Activated T-cell treated with anti-CD3 and anti-CD28 coated beads, Interleukin-2, amount 50 U/mL, for 24 hours (primary cell): ENCODE data around the gene RTN4RL1.

Experiments used
- DNase-seq: peaks from one replicate; pipeline ENCODE4 v3.0.0-alpha.2; 2020
- H3K27ac Mint-ChIP-seq: 2 replicates; pipeline ENCODE4 v1.8.0; 2020; ENCODE audit warnings: mild to moderate bottlenecking, mixed read lengths
- H3K27me3 Mint-ChIP-seq: 2 replicates; pipeline ENCODE4 v1.8.0; 2020; ENCODE audit warnings: mixed read lengths
- H3K36me3 Mint-ChIP-seq: 2 replicates; pipeline ENCODE4 v1.8.0; 2020; ENCODE audit warnings: low read depth, mixed read lengths
- H3K4me1 Mint-ChIP-seq: 2 replicates; pipeline ENCODE4 v1.8.0; 2020; ENCODE audit warnings: low read depth, mixed read lengths
- H3K4me3 Mint-ChIP-seq: 2 replicates; pipeline ENCODE4 v1.8.0; 2020; ENCODE audit warnings: mild to moderate bottlenecking, moderate library complexity, mixed read lengths
- H3K9me3 Mint-ChIP-seq: 2 replicates; pipeline ENCODE4 v1.8.0; 2020; ENCODE audit warnings: mixed read lengths

RTN4RL1 gene

DNA sequence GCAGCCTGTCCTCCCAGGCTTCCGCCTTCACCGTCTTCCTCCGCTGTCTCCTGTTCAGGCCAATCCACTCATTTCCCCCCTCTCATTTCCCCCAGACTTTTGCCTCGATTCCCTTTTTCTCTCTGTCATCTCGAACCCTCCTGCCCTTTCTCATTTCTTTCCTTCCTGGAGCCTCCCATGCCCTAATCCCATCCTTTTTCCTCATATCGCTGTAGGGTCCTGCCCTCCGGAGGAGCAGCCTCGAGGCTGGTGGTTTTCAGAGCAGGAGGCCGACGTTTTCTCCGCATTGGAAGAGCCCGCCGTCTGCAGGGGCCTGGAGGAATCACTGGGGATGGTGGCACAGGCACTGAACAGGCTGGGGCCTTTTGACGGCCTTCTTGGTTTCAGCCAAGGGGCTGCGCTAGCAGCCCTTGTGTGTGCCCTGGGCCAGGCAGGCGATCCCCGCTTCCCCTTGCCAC, 17.3 kb upstream of the RTN4RL1 start:
- peak overlapping the region; percentile 88 for H3K4me3 Mint-ChIP-seq
- peaks cover 59% of the 10 kb centered on the region for H3K36me3 Mint-ChIP-seq
- H3K4me1 Mint-ChIP-seq = peaks cover 27% of the 10 kb centered on the region
- H3K27me3 Mint-ChIP-seq = no peaks in the 10 kb centered on the region
- DNase-seq = no peak
- peak overlapping the region; percentile 96 for H3K27ac Mint-ChIP-seq
- no peaks in the 10 kb centered on the region for H3K9me3 Mint-ChIP-seq

DNA sequence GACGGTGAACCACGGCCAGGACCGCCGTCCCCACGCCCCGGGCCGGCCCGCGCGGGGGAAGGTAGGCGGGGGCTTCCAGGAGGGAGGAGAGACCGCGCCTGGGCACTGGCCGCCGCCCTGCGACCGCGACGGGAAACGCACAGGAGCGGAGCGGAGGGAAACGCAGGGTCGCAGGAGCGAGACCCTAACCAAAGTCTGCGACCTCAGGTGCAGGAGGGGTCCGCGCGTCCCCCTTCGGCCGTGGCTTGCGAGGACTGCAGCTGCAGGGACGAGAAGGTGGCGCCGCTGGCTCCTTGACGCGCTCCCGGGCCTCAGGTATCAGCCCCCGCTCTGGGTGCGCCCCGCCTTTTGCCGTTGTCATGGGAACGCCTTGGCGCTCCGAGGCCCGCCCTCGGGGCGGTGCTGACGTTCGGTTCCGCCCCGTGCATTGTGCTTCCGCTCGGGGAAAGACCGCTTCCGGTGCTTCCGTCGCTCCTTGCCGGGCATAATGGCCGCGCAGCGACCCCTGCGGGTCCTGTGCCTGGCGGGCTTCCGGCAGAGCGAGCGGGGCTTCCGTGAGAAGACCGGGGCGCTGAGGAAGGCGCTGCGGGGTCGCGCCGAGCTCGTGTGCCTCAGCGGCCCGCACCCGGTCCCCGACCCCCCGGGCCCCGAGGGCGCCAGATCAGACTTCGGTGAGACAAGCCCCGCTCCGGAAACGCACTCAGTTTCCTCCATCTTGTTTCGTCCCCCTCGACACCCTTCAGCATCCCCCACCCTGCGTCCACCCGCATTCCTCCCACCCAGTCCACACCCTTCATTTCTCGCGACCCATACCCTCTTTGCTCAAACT, 16.6 kb upstream of the RTN4RL1 start, which contains the start of gene OVCA2:
Gene OVCA2 (plus strand): TSS at position 462 of the 829 bp plus-strand sequence. CDS start 26 bp downstream, at position 488.
- no peaks in the 10 kb centered on the region for H3K27me3 Mint-ChIP-seq
- no peaks in the 10 kb centered on the region for H3K9me3 Mint-ChIP-seq
- H3K4me3 Mint-ChIP-seq = peak within 1 kb of the TSS; percentile 88
- peaks cover 27% of the 10 kb centered on the region for H3K4me1 Mint-ChIP-seq
- H3K27ac Mint-ChIP-seq = peak within 1 kb of the TSS; percentile 96
- H3K36me3 Mint-ChIP-seq = peaks cover 65% of the 10 kb centered on the region
- peak; percentile 98 for DNase-seq

DNA sequence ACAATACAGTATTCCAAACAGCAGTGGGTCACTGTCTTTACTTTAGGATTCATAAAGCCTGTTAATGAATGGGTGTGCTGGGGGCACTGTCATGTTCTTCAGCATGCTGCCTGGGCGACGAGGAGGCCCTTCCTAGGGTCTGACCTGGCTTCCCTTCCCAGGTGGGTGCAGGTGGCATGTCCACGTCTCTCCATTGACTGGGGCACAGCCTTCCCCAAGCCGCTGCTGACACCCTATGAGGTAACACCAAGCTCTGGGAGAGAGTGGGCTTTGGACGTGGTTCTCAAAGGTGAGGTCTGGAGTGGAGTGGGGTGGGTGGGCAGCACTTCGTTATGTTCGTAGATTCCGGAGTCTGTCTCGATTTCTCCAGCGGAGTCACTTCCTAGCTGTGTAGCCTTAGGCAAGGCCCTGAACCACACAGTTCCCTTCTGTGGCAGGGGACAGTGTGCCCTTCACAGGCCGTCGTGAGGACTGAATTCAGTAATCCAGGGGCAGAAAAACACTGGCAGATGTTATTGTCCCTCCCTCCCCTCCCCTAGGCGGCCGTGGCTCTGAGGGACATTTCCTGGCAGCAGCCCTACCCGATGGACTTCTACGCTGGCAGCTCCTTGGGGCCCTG, 15.9 kb upstream of the RTN4RL1 start:
- H3K4me3 Mint-ChIP-seq = peak overlapping the region; percentile 88
- H3K27ac Mint-ChIP-seq = no peak overlapping the region
- H3K4me1 Mint-ChIP-seq = peaks cover 27% of the 10 kb centered on the region

DNA sequence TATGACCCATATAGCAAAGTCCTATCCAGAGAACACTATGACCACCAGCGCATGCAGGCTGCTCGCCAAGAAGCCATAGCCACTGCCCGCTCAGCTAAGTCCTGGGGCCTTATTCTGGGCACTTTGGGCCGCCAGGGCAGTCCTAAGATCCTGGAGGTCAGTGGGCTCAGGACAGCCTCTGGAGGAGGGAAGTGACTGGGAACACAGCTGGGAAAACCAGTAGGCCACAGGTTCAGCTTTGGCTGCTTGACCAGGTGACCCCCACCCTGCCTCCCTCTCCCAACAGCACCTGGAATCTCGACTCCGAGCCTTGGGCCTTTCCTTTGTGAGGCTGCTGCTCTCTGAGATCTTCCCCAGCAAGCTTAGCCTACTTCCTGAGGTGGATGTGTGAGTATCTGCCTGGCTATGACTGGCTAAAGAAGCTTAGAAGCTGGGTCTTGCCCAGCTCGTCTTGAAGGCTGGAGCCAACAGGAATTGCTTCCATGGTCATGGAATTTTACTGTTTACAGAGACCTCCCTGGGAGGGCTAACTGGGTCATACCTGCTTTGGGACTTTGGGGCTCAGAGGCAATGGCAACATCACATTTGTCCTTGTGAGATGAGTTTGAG, 15.2 kb upstream of the RTN4RL1 start:
- Mint-ChIP-seq H3K4me1 (peaks cover 27% of the 10 kb centered on the region), H3K27ac (peak overlapping the region; percentile 22), H3K27me3 (no peaks in the 10 kb centered on the region), H3K4me3 (no peak overlapping the region), H3K9me3 (no peaks in the 10 kb centered on the region), H3K36me3 (peaks cover 76% of the 10 kb centered on the region)
- no peak for DNase-seq

More for the DNA sequence above, 15.9 kb upstream of the RTN4RL1 start:
- Mint-ChIP-seq H3K27me3 (no peaks in the 10 kb centered on the region), H3K9me3 (no peaks in the 10 kb centered on the region), H3K36me3 (peaks cover 72% of the 10 kb centered on the region)
- no peak for DNase-seq

DNA sequence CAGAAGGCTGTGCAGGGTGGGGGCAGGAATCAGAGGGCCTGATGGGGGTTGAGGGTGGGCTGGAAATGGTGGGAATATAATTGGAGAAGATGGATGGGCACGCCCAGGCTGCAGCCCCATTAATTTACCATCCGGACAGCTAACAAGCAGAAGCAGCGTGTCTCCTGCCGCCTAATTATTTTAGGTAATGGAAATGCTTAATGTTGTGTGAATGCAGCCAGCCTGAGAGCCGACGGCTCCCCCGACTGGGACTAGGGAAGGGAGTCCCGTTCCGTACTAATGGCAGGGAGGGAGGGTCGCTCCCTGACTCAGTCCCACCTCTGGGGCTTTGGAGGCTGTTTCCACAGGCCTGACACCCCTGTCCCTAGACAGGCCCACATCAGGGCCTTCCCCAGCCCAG, 12.0 kb upstream of the RTN4RL1 start:
- H3K4me1 Mint-ChIP-seq = peaks cover 16% of the 10 kb centered on the region
- no peak overlapping the region for H3K27ac Mint-ChIP-seq
- H3K36me3 Mint-ChIP-seq = peaks cover 56% of the 10 kb centered on the region
- no peaks in the 10 kb centered on the region for H3K27me3 Mint-ChIP-seq
- H3K4me3 Mint-ChIP-seq = no peak overlapping the region
- H3K9me3 Mint-ChIP-seq = no peaks in the 10 kb centered on the region
- DNase-seq = no peak

DNA sequence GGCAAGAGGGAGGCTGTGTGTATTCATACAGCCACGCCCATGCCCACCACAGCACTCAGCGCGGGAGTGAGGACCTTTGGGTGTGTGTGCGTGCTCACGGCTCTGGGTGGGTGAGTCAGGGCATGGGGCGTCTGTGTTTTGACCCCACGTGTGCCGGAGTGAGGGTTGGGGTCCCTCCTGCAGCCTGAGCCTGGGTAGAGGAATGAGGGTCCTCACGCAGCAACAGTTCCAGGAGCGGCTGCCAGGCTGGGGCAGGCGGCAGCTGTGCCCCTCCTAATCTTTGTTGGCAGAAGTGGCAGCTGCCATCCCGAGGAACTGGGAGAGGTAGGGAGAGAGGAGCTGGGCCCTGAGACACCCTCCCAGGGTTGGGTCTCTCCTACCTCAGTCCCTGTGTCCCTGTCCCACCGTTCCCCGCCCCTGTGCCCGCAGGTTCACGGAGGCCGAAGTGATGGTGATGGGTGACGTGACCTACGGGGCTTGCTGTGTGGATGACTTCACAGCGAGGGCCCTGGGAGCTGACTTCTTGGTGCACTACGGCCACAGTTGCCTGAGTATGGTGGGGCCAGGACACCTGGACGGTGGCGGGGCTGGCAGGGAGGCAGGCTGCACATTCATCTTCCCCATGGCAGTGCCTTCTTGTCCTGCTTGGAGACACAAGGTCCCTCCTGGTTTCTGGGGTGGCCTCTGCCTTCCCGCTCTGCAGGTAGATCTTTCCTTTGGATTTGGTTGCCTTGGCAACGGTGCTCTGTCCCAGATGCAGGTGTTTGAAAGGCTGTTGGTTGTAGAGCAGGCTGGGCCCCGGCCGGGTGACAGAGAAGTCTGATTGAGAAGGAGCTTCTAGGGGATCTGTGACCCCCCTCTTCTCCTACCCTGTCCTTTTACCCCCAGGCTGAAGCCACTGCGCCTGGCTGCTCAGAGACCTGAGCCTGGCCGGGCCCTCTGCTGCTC, 10.7 kb upstream of the RTN4RL1 start:
- peaks cover 22% of the 10 kb centered on the region for H3K4me1 Mint-ChIP-seq
- H3K27me3 Mint-ChIP-seq = no peaks in the 10 kb centered on the region
- no peak overlapping the region for H3K4me3 Mint-ChIP-seq
- no peaks in the 10 kb centered on the region for H3K9me3 Mint-ChIP-seq
- no peak for DNase-seq
- H3K27ac Mint-ChIP-seq = no peak overlapping the region
- H3K36me3 Mint-ChIP-seq = peaks cover 52% of the 10 kb centered on the region

DNA sequence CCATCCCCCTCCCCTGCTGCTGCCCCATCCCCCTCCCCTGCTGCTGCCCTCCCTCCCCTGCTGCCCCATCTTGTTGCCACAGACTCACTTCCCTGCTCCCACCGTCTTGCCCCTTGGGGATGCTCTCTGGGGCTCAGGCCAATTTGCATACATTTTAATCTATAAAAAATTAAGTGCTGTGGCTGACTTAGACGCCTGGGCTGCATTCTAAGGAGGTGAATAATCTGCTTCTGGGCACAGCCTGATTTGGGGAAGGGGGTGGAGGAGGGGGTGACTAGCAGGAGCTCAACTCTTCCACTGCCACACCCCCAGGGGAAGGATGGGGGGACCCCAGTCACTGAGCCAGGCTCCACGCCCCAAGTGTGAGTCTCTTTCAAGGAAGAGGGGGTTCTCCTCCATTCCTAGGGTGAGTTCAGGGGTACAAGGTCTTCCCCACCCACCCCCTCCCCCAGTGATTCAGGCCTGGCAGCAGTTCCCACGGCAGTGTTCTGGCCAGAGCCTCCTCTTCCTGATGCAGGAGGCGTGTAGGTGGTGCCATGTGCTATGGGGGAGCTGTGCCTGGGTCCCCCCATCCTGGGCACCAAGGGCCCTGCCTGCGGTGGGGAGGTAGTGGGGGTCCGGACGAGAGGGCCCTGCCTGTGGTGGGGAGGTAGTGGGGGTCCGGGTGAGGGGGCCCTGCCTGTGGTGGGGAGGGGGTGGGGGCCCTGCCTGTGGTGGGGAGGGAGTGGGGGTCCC, 9.8 kb upstream of the RTN4RL1 start:
- Mint-ChIP-seq H3K36me3 (peaks cover 53% of the 10 kb centered on the region), H3K27me3 (no peaks in the 10 kb centered on the region), H3K4me1 (peaks cover 21% of the 10 kb centered on the region), H3K9me3 (no peaks in the 10 kb centered on the region), H3K27ac (no peak overlapping the region), H3K4me3 (no peak overlapping the region)
- DNase-seq = no peak

DNA sequence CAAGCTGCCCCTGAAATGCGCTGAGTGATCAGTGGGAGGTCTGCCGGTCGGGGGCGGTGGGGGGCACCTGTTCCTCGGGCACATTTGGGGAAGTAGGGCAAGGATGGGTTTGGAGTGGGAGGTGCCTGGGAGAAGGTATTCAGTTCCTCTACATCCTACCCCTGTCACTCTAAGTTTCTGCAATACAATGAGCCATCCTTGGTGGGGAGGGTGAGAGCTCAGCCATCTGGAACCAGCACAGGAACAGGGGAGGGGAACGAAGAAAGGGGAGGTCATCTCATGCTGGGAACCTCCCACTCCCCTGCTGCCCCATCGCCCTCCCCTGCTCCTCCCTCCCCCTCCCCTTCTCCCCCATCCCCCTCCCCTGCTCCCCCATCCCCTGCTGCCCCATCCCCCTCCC, 9.0 kb upstream of the RTN4RL1 start:
- peaks cover 21% of the 10 kb centered on the region for H3K4me1 Mint-ChIP-seq
- H3K9me3 Mint-ChIP-seq = no peaks in the 10 kb centered on the region
- no peak overlapping the region for H3K27ac Mint-ChIP-seq
- no peaks in the 10 kb centered on the region for H3K27me3 Mint-ChIP-seq
- no peak overlapping the region for H3K4me3 Mint-ChIP-seq
- H3K36me3 Mint-ChIP-seq = peaks cover 47% of the 10 kb centered on the region
- no peak for DNase-seq

DNA sequence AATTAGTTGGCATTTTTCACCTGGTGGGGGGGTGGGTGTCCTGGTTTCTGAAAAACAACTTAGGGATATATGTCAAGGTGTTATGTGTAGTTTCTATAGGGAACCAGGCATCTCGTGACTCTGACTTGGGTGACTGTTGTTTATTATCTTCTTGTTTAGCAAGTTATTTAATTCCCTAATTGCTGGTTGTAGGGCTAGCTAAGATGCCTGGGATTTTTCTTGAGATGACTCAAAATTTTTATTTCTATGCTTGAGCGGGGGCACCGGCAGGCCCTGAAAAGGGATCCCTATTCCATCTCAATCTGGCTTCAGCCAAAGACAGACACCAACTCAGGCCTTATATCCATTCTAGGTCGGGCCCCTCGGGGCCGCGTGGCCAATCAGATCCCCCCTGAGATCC, 8.0 kb upstream of the RTN4RL1 start:
- H3K27ac Mint-ChIP-seq = no peak overlapping the region

DNA sequence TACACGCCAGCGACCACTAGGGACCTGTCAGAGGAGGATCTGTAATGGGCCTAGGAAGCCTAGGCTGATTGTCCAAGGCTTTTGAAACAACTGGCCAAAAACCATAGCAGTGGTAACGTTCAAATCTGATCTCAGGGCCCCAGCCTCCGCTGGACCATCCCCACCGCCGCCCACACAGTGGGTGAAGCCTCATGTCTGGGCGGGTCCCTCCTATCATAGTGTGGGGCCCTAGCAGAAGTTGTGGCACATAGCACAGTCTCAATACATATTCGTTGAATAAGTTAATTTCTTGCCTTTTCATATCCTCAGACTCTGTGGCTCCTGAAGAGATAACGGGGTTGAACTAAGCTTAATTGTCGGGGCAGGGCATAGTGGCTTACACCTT, 5.6 kb upstream of the RTN4RL1 start:
- Mint-ChIP-seq H3K27me3 (peaks cover 24% of the 10 kb centered on the region), H3K36me3 (peaks cover 18% of the 10 kb centered on the region)

More for the DNA sequence above, 8.0 kb upstream of the RTN4RL1 start:
- no peaks in the 10 kb centered on the region for H3K9me3 Mint-ChIP-seq
- no peak for DNase-seq
- H3K27me3 Mint-ChIP-seq = peaks cover 3% of the 10 kb centered on the region
- H3K36me3 Mint-ChIP-seq = peaks cover 40% of the 10 kb centered on the region
- H3K4me3 Mint-ChIP-seq = no peak overlapping the region
- peaks cover 21% of the 10 kb centered on the region for H3K4me1 Mint-ChIP-seq

DNA sequence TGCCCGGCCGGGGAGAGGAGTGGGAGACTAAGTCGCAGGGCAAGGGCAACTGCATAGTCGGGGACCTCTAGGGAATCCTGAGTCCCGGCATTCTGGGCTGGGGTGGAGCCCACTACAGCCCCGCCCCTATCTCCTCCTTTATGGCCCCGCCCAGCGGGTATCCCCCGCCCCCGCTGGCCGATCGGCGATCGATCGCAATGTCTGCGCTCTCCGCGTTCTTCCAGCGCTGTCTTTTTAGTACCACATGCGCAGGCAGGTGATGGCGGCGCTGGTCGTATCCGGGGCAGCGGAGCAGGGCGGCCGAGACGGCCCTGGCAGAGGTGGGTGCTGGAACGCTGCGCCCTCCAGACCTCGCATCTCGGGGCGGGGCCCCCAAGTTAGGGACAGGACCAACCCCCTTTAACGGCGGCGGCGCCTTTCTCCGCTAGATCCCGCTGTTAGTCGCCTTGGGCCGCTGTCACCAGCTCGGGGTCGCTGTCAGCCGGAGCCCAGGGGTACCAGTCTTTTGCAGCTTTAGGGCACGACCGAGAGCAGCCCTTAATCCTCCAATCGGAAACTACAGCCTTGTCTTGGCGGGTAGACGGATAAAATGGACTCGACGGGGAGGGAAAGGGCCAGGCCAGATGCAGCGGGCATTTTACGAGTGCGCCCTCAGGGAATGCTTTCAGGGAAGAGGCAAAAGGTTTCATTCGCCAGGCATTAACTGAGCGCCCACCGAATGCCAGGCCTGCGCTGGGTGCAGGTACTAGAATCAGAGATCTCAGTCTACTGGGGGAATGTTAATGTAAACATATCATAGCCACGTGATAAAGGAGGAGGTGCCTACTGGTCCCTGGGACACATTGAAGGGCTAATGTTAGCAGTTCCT, 5.0 kb upstream of the RTN4RL1 start, which contains the start of gene DPH1:
Gene DPH1 (plus strand): TSS at position 243 of the 868 bp plus-strand sequence. CDS start 17 bp downstream, at position 260.
- Mint-ChIP-seq H3K9me3 (no peaks in the 10 kb centered on the region), H3K36me3 (peaks cover 17% of the 10 kb centered on the region), H3K4me3 (peak within 1 kb of the TSS; percentile 97), H3K4me1 (peaks cover 33% of the 10 kb centered on the region), H3K27ac (peak within 1 kb of the TSS; percentile 93), H3K27me3 (peaks cover 31% of the 10 kb centered on the region)
- peak; percentile 90 for DNase-seq

More for the DNA sequence above, 5.6 kb upstream of the RTN4RL1 start:
- Mint-ChIP-seq H3K4me1 (peaks cover 30% of the 10 kb centered on the region), H3K9me3 (no peaks in the 10 kb centered on the region), H3K4me3 (peak overlapping the region; percentile 97), H3K27ac (peak overlapping the region; percentile 93)
- DNase-seq = no peak

DNA sequence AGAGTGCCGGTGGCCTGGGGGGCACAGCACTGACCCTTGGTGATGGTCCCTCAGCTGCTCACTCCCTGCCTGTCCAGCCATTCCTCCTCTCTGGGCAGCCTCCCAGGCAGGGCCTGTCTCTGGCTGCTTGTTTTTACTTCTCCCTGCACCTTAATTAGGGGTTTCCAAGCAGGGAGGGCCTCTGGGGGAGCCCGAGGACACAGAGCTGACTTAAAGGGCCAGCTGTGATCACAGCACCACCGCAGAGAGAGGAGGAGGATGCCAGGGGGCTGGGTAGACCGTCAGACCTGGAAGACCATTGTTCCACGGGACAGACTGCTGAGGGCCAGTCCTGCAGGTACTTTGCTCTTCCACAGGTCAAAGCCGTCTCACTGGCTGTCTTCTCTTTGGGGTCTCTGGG, 3.6 kb upstream of the RTN4RL1 start:
- Mint-ChIP-seq H3K9me3 (no peaks in the 10 kb centered on the region), H3K4me3 (no peak overlapping the region), H3K36me3 (peaks cover 17% of the 10 kb centered on the region), H3K27ac (no peak overlapping the region), H3K4me1 (peaks cover 36% of the 10 kb centered on the region), H3K27me3 (peaks cover 37% of the 10 kb centered on the region)
- DNase-seq = no peak

DNA sequence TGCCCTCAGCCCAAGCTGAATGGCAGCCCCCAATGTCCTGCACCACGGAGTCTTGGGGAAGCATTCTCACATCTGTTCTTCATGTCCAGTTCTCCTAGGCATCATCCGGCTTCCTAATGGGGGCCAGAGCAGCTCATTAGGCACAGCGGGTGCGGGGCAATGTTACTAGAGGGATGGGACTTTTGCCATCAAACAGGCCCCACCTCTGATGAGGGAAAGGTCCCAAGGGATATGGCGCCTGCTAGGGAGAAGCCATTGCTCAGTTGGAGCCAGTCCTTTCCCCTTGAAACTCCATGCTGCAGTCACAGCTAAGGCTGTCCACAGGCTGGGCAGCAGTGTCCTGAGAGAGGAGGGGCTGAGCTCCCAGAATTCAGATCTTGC, 3.1 kb upstream of the RTN4RL1 start:
- H3K27ac Mint-ChIP-seq = no peak overlapping the region
- peaks cover 15% of the 10 kb centered on the region for H3K36me3 Mint-ChIP-seq
- no peak overlapping the region for H3K4me3 Mint-ChIP-seq
- H3K27me3 Mint-ChIP-seq = peaks cover 40% of the 10 kb centered on the region
- peaks cover 37% of the 10 kb centered on the region for H3K4me1 Mint-ChIP-seq
- DNase-seq = no peak
- H3K9me3 Mint-ChIP-seq = no peaks in the 10 kb centered on the region
